Adrenal gland (tissue), 12 donors: ENCODE results near the gene MYL6B. TPM values are rescaled to one million over a fixed set of nuclear protein-coding genes. Genes with fewer than 3 reads are reported as not detected.
"Not testable (repeated sequence)": the region's sequence is repeated elsewhere in the genome, so short reads cannot be mapped to it uniquely, and the experiment has no call there.

Experiments used
- DNase-seq, 7 donors: peaks; one replicate each; pipeline ENCODE4 v3.0.0-alpha.2; 2019 to 2020
- H3K27ac ChIP-seq, 5 donors: fragments of 200-600 bp; sonication (generic) in 4 of 5; 1 replicate in 3 of 5; 2 replicates in 2 of 5; pipeline versions ENCODE4 v1.5.1 to v1.8.0; 2016 to 2020; ENCODE audit warnings: mild to moderate bottlenecking in 1 of 5
- H3K27me3 ChIP-seq: fragments of 200-600 bp; 2 replicates; pipeline ENCODE4 v1.8.0; 2021
- H3K36me3 ChIP-seq, 2 donors: fragments of 200-600 bp; replicated peaks in 1 of 2; 1 replicate in 1 of 2; 2 replicates in 1 of 2; pipeline versions ENCODE4 v1.5.1 to v1.8.0; 2018 to 2022
- H3K4me1 ChIP-seq, 2 donors: fragments of 200-600 bp; replicated peaks in 1 of 2; 1 replicate in 1 of 2; 2 replicates in 1 of 2; pipeline versions ENCODE4 v1.5.1 to v1.8.0; 2018 to 2021
- H3K4me3 ChIP-seq, 4 donors: fragments of 200-600 bp; sonication (generic) in 3 of 4; one replicate each; pipeline ENCODE4 v1.5.1; 2016 to 2018
- H3K9me3 ChIP-seq, 3 donors: fragments of 200-600 bp; sonication (generic) in 1 of 3; replicated peaks in 1 of 3; 1 replicate in 2 of 3; 2 replicates in 1 of 3; pipeline versions ENCODE4 v1.5.1 to v1.8.0; 2016 to 2021
- CTCF ChIP-seq, 6 experiments: fragments of 450-650 bp in 4 of 6; fragments of 200-600 bp in 2 of 6; sonication (generic) in 1 of 6; IDR thresholded peaks; 1 replicate in 5 of 6; 2 replicates in 1 of 6; pipeline versions ENCODE4 v1.5.1 to v1.8.0; 2016 to 2021; ENCODE audit warnings: antibody characterized with exemption in 6 of 6, mild to moderate bottlenecking in 2 of 6, moderate library complexity in 1 of 6
- POLR2A ChIP-seq, 2 donors: fragments of 450-650 bp; IDR thresholded peaks; one replicate each; pipeline ENCODE4 v1.6.1; 2017; ENCODE audit warnings: antibody characterized with exemption in 2 of 2, mild to moderate bottlenecking in 2 of 2, moderate library complexity in 1 of 2
- WGBS, 4 donors: extraction: QIAGEN DNeasy Blood & Tissue Kit in 2 of 4; methylation state at CpG; one replicate each; pipeline versions ENCODE4 v1.1.5 to v1.1.7; 2013 to 2017; 5-methylcytosine and 5-hydroxymethylcytosine counted together
- intact Hi-C, 2 donors: fragments of 100-400 bp; cut with DNase I; formaldehyde crosslinking; loops; one replicate each; pipeline versions ENCODE4 v1.14.1 to v1.15.0; 2022 to 2023
- polyA plus RNA-seq, 3 donors: library from polyadenylated mRNA; stranded (reverse); fragments of 200-250 nt in 2 of 3; fragments of 350-450 nt in 1 of 3; fragmentation: Illumina TruSeq in 1 of 3; extraction: RNeasy Lipid Tissue Mini Kit (QIAGEN cat#74804) in 1 of 3; gene quantifications; one replicate each; pipeline ENCODE4 v1.2.3, GENCODE V29; 2013 to 2014
- total RNA-seq, 9 donors: library from RNA; depleted of rRNA in 4 of 9; stranded (reverse); fragments of >200 nt in 4 of 9; fragments of 120-200 nt in 1 of 9; fragmentation: NEBNext Ultra II Directional in 1 of 9; extraction: Animal tissue kit (Norgen Biotek cat#: 25700) in 1 of 9; gene quantifications; one replicate each; pipeline versions ENCODE4 v1.1.0 to v1.2.4, GENCODE V29; 2013 to 2023
- donor health status: healthy with polysubstance abuse.
- donor health status: Bipolar disorder and iron deficiency.
- donor health status: DM: yes; HTN: yes; CAD: no.
- donor health status: DM: no; HTN: no; CAD: no.
- donor health status: DM: no; HTN: no; CAD: no.
- donor health status: DM: yes; HTN: yes; CAD: no.

The MYL6B gene
- total and polyA plus RNA-seq, 12 donors = 28.0 to 129 (median 71.9) TPM

- Histone ChIP-seq H3K4me3 (no peak overlapping the region), H3K9me3 (no peaks in the 10 kb centered on the region), H3K27me3 (no peaks in the 10 kb centered on the region), H3K27ac (no peak overlapping the region), H3K4me1 (peaks cover 21 to 33% of the 10 kb centered on the region in 2 donors), H3K36me3 (peaks cover 0 to 5% of the 10 kb centered on the region in 2 donors)
- TF ChIP-seq POLR2A (IDR thresholded peaks at IDR 0.05) (no peak), CTCF (IDR thresholded peaks at IDR 0.05) (no peak)
- no peak for DNase-seq
- 89 to 96% (median 91%) methylated on average over 5 of the region's 5 CpGs for WGBS, 4 donors
- intact Hi-C loops = no loop called here
Measured at GRCh38 chr12:56154818-56155217, 2.4 kb downstream of the MYL6B start.

DNA sequence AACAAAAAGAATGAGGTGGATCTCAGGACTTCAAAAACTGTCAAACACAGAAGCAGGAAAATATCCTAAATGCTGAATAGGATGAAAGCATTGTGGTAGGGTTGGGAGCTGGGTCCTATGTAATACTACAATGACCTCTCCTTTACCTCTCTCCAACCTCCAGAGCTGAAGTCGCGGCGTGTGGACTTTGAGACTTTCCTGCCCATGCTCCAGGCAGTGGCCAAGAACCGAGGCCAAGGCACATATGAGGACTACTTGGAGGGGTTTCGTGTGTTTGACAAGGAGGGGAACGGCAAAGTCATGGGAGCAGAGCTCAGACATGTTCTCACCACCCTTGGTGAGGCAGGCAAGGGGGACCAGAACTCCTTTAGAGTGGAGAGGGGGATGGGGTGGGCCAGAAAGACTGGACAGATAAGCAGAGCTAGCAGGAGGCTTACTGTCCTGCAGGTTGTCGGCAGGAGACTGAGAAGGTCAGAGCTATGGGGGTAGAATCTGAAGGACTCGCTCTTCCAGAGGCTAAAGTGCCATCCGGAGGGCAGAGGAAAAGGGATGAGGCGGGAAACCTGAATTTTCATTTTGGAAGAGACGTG lies 3.0 kb downstream of the MYL6B start:
- WGBS, 4 donors = 91 to 95% (median 95%) methylated on average over 11 of the region's 11 CpGs
- H3K27me3 ChIP-seq = no peaks in the 10 kb centered on the region
- TF ChIP-seq CTCF (IDR thresholded peaks at IDR 0.05) = no peak
- no peak for TF ChIP-seq POLR2A (IDR thresholded peaks at IDR 0.05)
- H3K36me3 ChIP-seq = peaks cover 0 to 10% of the 10 kb centered on the region in 2 donors
- DNase-seq = no peak
- peaks cover 26 to 39% of the 10 kb centered on the region in 2 donors for H3K4me1 ChIP-seq
- intact Hi-C loops = no loop called here
- no peak overlapping the region for H3K4me3 ChIP-seq
- no peaks in the 10 kb centered on the region for H3K9me3 ChIP-seq
- H3K27ac ChIP-seq = no peak overlapping the region

DNA sequence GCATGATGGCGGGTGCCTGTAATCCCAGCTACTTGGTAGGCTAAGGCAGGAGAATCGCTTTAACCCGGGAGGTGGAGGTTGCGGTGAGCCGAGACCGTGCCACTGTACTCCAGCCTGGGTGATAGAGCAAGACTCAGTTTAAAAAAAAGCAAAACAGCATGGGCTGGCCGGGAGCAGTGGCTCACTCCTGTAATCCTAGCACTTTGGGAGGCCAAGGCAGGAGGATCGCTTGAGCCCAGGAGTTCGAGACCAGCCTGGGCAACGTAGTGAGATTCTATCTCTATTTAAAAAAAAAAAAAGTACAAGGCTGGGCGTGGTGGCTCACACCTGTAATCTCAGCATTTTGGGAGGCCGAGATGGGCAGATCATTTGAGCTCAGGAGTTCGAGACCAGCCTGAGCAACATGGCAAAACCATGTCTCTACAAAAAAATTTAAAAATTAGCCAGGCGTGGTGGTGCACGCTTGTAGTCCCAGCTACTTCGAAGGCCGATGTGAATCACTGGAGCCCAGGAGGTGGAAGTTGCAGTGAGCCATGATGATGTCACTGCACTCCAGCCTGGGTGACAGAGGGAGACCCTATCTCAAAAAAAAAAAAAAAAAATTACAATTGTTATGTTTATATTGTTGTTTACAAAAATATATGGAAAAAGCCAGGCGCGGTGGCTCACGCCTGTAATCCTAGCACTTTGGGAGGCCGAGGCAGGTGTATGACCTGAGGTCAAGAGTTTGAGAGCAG lies 4.2 kb downstream of the MYL6B start:
- DNase-seq = peak in 2 of 7 donors; percentile 25 to 39
- H3K27me3 ChIP-seq, H3K9me3 ChIP-seq, intact Hi-C loops: not testable (repeated sequence)
- Histone ChIP-seq H3K27ac (peak overlapping the region in 4 of 5 donors; percentile 94 to 98 (median 96)), H3K4me1 (peaks cover 29 to 40% of the 10 kb centered on the region in 2 donors), H3K36me3 (peaks cover 0 to 23% of the 10 kb centered on the region in 2 donors), H3K4me3 (peak overlapping the region in 2 of 4 donors; percentile 55 to 71)
- WGBS, 4 donors = 84 to 92% (median 89%) methylated on average over 21 of the region's 21 CpGs

GRCh38 chr12:56157201-56158028 lies 5.0 kb downstream of the MYL6B start:
- Histone ChIP-seq H3K36me3 (peaks cover 0 to 31% of the 10 kb centered on the region in 2 donors), H3K4me3 (peak overlapping the region in 2 of 4 donors; percentile 55 to 71), H3K27ac (peak overlapping the region; percentile 34 to 98 (median 96)), H3K9me3 (no peaks in the 10 kb centered on the region), H3K27me3 (no peaks in the 10 kb centered on the region), H3K4me1 (peaks cover 29 to 37% of the 10 kb centered on the region in 2 donors)
- TF ChIP-seq POLR2A (IDR thresholded peaks at IDR 0.05) = peak; percentile 6 to 30
- peak; percentile 22 to 87 (median 66) for TF ChIP-seq CTCF (IDR thresholded peaks at IDR 0.05)
- intact Hi-C loops = no loop called here
- WGBS, 4 donors = 5 to 8% (median 7%) methylated on average over 29 to 45 of the region's 45 CpGs
- peak; percentile 66 to 93 (median 84) for DNase-seq
